GM18520 (cell line): ENCODE measurements around the gene TUBB8.
"Not testable (repeated sequence)": the region's sequence is repeated elsewhere in the genome, so short reads cannot be mapped to it uniquely, and the experiment has no call there.

Source experiments
- ATAC-seq: cut with Tn5 transposase; IDR thresholded peaks from one replicate; pipeline ENCODE4 v1.9.1; 2021; ENCODE audit not compliant: unreplicated experiment

The TUBB8 gene

GRCh38 chr10:49926-50325 lies 830 bp upstream of the TUBB8 start:
- not testable (repeated sequence) for ATAC-seq

DNA sequence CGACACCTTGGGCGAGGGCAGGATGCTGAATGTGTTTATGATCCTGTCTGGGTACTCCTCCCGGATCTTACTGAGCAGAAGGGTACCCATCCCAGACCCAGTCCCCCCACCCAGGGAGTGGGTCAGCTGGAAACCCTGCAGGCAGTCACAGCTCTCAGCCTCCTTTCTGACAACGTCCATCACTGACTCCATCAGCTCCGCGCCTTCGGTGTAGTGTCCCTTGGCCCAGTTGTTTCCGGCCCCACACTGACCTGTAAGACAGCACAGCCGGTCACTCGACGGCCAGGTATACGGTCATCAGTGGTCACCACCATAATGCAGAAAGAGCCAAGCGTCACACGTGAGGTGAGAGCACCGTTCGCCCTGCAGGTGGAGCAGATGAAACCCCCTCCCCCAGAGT lies 1.2 kb downstream of the TUBB8 start:
- not testable (repeated sequence) for ATAC-seq

DNA sequence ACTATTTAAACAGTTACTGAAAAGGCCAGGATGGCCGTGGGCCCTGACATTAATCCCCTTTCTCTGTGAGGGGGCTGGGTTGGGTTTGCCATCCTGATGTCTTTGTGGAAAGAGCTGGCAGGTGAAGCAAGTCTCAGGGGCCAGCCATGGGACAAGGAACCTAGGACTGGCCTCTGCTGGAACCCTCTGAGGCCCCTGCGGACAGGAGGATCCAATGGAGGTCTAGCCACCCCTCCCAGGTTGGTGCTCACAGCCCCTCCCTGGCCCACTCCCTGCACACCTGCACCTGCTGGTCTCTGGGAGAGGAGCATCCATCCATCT lies 35.8 kb downstream of the TUBB8 start:
- not testable (repeated sequence) for ATAC-seq

- not testable (repeated sequence) for ATAC-seq
Measured at GRCh38 chr10:12444-13314, 36.4 kb downstream of the TUBB8 start.

DNA sequence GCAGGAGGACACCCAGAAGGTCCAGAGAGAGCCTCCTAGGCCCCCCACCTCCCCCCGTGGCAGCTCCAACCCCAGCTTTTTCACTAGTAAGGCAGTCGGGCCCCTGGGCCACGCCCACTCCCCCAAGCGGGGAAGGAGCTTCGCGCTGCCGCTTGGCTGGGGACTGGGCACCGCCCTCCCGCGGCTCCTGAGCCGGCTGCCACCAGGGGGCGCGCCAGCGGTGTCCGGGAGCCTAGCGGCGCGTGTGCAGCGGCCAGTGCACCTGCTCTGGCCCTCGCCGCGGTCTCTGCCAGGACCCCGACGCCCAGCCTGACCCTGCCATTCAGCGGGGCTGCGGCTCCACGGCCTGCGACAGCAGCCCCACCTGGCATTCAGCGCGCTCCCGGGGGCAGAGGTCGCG lies 37.8 kb downstream of the TUBB8 start:
- ATAC-seq = not testable (repeated sequence)

DNA sequence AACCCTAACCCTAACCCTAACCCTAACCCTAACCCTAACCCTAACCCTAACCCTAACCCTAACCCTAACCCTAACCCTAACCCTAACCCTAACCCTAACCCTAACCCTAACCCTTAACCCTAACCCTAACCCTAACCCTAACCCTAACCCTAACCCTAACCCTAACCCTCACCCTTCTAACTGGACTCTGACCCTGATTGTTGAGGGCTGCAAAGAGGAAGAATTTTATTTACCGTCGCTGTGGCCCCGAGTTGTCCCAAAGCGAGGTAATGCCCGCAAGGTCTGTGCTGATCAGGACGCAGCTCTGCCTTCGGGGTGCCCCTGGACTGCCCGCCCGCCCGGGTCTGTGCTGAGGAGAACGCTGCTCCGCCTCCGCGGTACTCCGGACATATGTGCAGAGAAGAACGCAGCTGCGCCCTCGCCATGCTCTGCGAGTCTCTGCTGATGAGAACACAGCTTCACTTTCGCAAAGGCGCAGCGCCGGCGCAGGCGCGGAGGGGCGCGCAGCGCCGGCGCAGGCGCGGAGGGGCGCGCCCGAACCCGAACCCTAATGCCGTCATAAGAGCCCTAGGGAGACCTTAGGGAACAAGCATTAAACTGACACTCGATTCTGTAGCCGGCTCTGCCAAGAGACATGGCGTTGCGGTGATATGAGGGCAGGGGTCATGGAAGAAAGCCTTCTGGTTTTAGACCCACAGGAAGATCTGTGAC lies 38.7 kb downstream of the TUBB8 start:
- ATAC-seq = not testable (repeated sequence)
